RWPE2 (cell line): ENCODE data around the gene BCORL1.

Experiments
- ATAC-seq: fragments of 200-7000 bp; cut with Tn5 transposase; 3 replicates; pipeline ENCODE4 v1.9.1; 2021; ENCODE audit warnings: low read depth
- DNase-seq: peaks from one replicate; pipeline ENCODE4 v3.0.0-alpha.2; 2020; ENCODE audit warnings: low spot score
- H3K27ac ChIP-seq: fragments of 450-650 bp; 2 replicates; pipeline ENCODE4 v1.5.1; 2017; ENCODE audit warnings: mild to moderate bottlenecking; ENCODE audit not compliant: poor library complexity, severe bottlenecking
- H3K27me3 ChIP-seq: fragments of 250-450 bp; sonication (Bioruptor Pico); 2 replicates; pipeline ENCODE4 v1.5.1; 2021; ENCODE audit warnings: mild to moderate bottlenecking, moderate library complexity; ENCODE audit not compliant: insufficient read depth, poor library complexity, severe bottlenecking
- H3K36me3 ChIP-seq: fragments of 250-450 bp; sonication (Bioruptor Pico); 2 replicates; pipeline ENCODE4 v1.5.1; 2020; ENCODE audit warnings: low read depth, mild to moderate bottlenecking, moderate library complexity
- H3K4me1 ChIP-seq: fragments of 250-450 bp; sonication (Bioruptor Pico); 2 replicates; pipeline ENCODE4 v1.5.1; 2021; ENCODE audit warnings: mild to moderate bottlenecking, moderate library complexity; ENCODE audit not compliant: insufficient read depth, poor library complexity, severe bottlenecking
- H3K4me3 ChIP-seq: fragments of 250-450 bp; sonication (Bioruptor Pico); 2 replicates; pipeline ENCODE4 v1.5.1; 2021; ENCODE audit warnings: mild to moderate bottlenecking, moderate library complexity; ENCODE audit not compliant: severe bottlenecking
- H3K9me3 ChIP-seq: fragments of 250-450 bp; sonication (Bioruptor Pico); 2 replicates; pipeline ENCODE4 v1.5.1; 2021; ENCODE audit warnings: mild to moderate bottlenecking, moderate library complexity; ENCODE audit not compliant: severe bottlenecking
- TF ChIP-seq, protein P1 (sequence below): fragments of 450-650 bp; IDR thresholded peaks from one replicate; pipeline ENCODE4 v1.5.1; 2017; ENCODE audit warnings: mild to moderate bottlenecking, moderate library complexity; ENCODE audit not compliant: poor library complexity, severe bottlenecking

The BCORL1 gene

DNA sequence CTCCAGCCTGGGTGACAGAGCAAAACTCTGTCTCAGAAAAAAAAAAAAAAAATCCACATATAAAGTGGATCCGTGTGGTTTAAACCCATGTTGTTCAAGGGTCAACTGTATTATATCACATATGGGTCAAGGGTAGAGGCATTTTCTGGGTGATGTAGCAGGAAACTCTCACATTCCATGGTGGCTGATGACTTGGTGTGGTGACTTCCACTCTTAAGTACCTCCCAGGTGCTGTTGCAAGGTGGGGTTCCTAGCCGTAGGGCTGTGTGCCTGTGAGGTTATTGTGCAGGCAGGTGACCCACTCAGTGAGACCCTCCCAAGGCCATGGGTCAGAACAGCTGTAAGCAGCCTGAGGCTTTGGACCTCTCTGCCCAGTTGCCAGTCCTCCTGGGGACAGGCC, 110.8 kb downstream of the BCORL1 start:
- H3K9me3 ChIP-seq: no peaks in the 10 kb centered on the region
- no peak overlapping the region for H3K4me3 ChIP-seq
- TF ChIP-seq, protein P1, sequence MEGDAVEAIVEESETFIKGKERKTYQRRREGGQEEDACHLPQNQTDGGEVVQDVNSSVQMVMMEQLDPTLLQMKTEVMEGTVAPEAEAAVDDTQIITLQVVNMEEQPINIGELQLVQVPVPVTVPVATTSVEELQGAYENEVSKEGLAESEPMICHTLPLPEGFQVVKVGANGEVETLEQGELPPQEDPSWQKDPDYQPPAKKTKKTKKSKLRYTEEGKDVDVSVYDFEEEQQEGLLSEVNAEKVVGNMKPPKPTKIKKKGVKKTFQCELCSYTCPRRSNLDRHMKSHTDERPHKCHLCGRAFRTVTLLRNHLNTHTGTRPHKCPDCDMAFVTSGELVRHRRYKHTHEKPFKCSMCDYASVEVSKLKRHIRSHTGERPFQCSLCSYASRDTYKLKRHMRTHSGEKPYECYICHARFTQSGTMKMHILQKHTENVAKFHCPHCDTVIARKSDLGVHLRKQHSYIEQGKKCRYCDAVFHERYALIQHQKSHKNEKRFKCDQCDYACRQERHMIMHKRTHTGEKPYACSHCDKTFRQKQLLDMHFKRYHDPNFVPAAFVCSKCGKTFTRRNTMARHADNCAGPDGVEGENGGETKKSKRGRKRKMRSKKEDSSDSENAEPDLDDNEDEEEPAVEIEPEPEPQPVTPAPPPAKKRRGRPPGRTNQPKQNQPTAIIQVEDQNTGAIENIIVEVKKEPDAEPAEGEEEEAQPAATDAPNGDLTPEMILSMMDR: no peak
- H3K27ac ChIP-seq: no peak overlapping the region
- H3K27me3 ChIP-seq: no peaks in the 10 kb centered on the region
- ATAC-seq (no peak), DNase-seq (no peak)
- peaks cover 1% of the 10 kb centered on the region for H3K4me1 ChIP-seq
- H3K36me3 ChIP-seq: no peaks in the 10 kb centered on the region

DNA sequence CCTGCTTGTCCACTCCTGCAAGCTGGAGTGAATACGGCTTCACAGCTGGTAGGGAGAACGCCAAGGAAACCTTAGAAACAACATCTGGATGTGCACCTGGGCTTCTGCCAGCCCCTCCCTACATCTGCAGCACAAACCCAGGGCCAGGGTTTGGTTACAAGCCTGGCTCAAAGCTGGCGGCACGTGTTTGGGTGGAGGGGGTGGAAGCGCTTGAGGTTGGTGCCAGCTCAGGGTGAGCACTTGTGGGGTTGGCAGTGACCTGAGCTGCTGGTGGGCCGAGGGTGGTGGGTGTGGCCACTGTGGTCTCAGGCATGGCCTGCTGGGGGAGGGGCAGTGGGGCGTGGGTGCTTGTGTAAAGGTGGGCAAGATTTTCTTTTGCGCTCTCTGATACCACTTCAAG, 112.3 kb downstream of the BCORL1 start:
- peaks cover 8% of the 10 kb centered on the region for H3K4me1 ChIP-seq

DNA sequence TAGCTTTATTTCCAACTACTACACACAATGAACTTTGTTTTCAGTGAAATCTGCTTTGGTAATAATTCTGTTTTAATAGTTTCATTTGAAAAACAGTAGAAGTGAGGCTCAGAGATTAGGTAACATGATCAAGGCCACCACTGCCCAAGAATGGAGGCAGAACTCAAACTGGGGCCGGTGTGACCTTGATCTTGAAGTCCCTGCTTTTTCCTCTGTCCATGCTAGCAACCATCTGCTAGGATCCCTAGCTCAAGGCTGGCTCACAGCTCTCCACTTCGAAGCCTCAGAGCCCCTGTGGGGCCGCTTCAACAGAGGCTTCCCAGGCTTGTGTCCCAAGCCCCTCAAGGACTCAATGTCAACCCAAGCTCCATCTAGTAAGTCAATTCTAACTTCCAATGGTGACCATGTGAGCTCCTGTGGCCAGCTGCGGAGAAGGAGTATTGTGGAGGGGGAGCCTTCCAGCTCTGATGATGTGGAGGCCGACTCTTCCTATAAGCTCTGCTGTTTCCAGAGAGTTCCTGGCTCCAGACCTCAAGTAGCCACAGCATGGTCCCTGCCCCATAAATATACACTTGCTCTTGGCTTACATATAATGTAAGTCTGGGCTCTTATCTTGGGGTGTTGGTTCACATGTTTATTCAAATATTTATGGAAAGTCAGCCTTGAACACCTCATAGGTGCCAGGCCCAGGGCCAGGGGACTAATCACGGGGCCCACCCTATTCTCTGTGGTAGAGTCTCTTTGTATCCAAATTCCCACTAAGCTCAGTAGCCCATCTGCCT, 113.0 kb downstream of the BCORL1 start:
- Histone ChIP-seq H3K4me3 (no peak overlapping the region), H3K27me3 (no peaks in the 10 kb centered on the region), H3K27ac (no peak overlapping the region), H3K9me3 (no peaks in the 10 kb centered on the region), H3K36me3 (no peaks in the 10 kb centered on the region), H3K4me1 (peaks cover 8% of the 10 kb centered on the region)
- ATAC-seq: no peak
- DNase-seq: no peak
- TF ChIP-seq, protein P1: no peak

More for the DNA sequence above, 112.3 kb downstream of the BCORL1 start:
- no peak overlapping the region for H3K27ac ChIP-seq
- DNase-seq: no peak
- no peaks in the 10 kb centered on the region for H3K9me3 ChIP-seq
- ATAC-seq: no peak
- H3K27me3 ChIP-seq: no peaks in the 10 kb centered on the region
- TF ChIP-seq, protein P1: no peak
- H3K4me3 ChIP-seq: no peak overlapping the region
- no peaks in the 10 kb centered on the region for H3K36me3 ChIP-seq

DNA sequence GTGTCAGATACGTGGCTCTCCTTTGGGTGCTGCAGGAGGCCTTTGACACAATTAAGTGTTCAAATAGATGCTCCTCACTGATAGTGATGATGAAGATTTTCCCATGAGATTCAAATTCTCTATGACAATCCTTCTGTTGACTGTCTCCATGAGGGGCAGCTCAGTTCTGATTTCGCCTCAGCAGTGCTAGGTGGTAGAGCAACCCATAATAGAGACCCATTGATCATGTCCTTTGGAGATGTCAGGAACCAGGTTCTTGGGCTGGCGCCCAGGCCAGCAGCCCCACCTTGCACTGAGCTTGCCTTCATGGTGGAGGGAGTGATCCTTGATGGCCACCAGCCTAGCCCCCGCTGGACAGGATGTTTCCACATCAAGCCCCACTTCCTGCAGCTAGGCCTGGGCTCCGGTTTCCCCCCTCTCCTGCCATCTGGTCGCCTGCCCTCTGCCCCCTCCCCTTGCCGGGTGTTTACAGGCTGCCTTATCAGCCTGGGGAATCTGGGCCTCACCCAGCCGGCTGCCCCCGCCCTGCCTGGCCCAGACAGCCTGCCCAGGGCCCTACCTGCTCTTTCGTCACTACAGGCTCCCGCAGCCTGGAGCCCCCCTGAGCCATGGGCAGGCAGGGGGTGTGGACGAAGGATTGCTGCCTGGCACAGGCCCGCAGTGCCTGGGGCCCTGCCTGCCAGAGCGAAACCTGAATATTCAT, 115.2 kb downstream of the BCORL1 start:
- Histone ChIP-seq H3K36me3 (no peaks in the 10 kb centered on the region), H3K4me1 (peaks cover 8% of the 10 kb centered on the region), H3K9me3 (no peaks in the 10 kb centered on the region), H3K27me3 (no peaks in the 10 kb centered on the region), H3K4me3 (no peak overlapping the region), H3K27ac (peak overlapping the region; percentile 39)
- DNase-seq (no peak), ATAC-seq (peak; percentile 76)
- TF ChIP-seq, protein P1: no peak

DNA sequence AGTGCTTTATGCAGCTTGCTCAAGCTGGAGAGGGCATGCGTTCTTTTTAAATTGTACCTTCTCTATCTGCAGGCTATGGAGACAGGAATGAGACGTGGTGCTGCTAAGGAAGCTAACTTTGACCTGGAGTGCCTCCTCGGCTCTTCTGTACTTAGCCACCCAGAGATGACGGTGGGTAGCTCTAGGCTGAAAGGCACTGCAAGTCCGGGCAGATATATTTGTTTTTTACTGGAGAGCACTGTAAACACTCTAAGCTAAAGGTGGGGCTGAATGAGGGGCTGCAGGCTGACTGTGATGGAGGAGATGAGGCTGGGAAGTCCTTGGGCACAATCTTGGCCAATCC, 115.7 kb downstream of the BCORL1 start:
- ATAC-seq (peak; percentile 62; the same call in 2 of the 3 replicates), DNase-seq (no peak)
- Histone ChIP-seq H3K36me3 (no peaks in the 10 kb centered on the region), H3K4me3 (no peak overlapping the region), H3K9me3 (no peaks in the 10 kb centered on the region), H3K27me3 (no peaks in the 10 kb centered on the region), H3K4me1 (peaks cover 8% of the 10 kb centered on the region), H3K27ac (peak overlapping the region; percentile 39)
- TF ChIP-seq, protein P1: no peak
